GM12801 (cell line): Measurements from ENCODE around the gene UBE2QL1.

ENCODE experiments used
- CTCF ChIP-seq: IDR thresholded peaks from one replicate; pipeline ENCODE4 v1.5.1; 2011; ENCODE audit warnings: control low read depth; ENCODE audit not compliant: insufficient read length; ENCODE audit errors: extremely low read depth

The UBE2QL1 gene

GRCh38 chr5:6504677-6505415, 56.2 kb downstream of the UBE2QL1 start:
- TF ChIP-seq CTCF = no peak

DNA sequence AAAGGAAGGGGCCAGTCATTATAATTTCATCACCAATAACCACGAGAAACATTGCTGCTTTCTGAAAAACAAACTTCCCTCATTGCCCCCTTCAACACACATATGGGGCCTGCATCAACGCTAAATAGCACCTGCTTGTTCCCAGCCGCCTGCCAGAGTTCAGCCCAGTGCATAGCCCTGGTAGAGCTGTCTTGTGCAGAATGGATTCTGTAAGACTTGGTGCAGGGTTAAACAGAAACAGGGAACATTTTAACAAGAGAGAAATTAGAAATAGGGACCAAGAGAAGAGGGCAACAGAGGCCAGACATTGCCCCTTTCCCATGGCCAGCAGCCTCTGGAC, 56.7 kb downstream of the UBE2QL1 start:
- TF ChIP-seq CTCF = no peak

GRCh38 chr5:6505783-6506557, 57.3 kb downstream of the UBE2QL1 start:
- no peak for TF ChIP-seq CTCF

GRCh38 chr5:6506611-6507010, 58.0 kb downstream of the UBE2QL1 start:
- TF ChIP-seq CTCF = no peak

- no peak for TF ChIP-seq CTCF
Measured at GRCh38 chr5:6508931-6509330, 60.3 kb downstream of the UBE2QL1 start.

DNA sequence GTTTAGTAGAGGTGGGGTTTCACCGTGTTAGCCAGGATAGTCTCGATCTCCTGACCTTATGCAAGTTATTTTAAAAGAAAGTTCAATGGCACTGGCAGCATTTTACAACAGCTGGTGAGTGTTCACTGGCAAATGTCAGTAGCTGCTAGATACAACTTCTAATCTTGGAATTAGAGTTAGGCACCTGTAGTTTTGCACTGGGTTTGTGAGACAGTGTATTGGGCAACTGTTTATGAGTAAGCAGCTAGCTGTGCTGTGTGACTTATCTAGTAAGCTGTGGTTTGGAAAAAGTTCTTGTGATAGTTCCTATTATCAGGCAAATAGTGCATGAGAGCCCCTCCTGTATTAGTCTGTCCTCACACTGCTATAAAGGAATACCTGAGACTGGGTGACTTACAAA, 61.5 kb downstream of the UBE2QL1 start:
- no peak for TF ChIP-seq CTCF

- no peak for TF ChIP-seq CTCF
Measured at GRCh38 chr5:6510973-6511372, 62.3 kb downstream of the UBE2QL1 start.
